Caco-2 (cell line): Measurements from ENCODE around the gene GOLM1. TPM values are rescaled to one million over a fixed set of nuclear protein-coding genes. Genes with fewer than 3 reads are reported as not detected.

Experiments
- BruUV-seq: library from RNA; stranded (reverse); fragments of 400-500 nt; replicated peaks from 2 replicates; lab custom pipeline; 2021; lab: Mats Ljungman, UMichigan
- CTCF ChIA-PET: fragments of 300-600 bp; sonication (Branson Sonifier 250); formaldehyde crosslinking; loops from one replicate; lab custom pipeline; 2022; ENCODE audit warnings: antibody characterized with exemption; lab: Charles Lee
- POLR2A ChIA-PET: fragments of 300-600 bp; sonication (Branson Sonifier 250); formaldehyde crosslinking; loops from one replicate; lab custom pipeline; 2022; ENCODE audit warnings: antibody characterized with exemption; lab: Charles Lee
- DNase-seq, 2 experiments: peaks; one replicate each; pipeline versions ENCODE4 v3.0.0 to v3.0.0-alpha.2; 2020 to 2022
- H3K27me3 ChIP-seq: replicated peaks from 2 replicates; pipeline ENCODE4 v1.6.0; 2011; ENCODE audit warnings: low read length; ENCODE audit not compliant: control insufficient read depth, insufficient read depth
- H3K36me3 ChIP-seq: 2 replicates; pipeline ENCODE4 v1.5.1; 2011; ENCODE audit warnings: low read length; ENCODE audit not compliant: control insufficient read depth, insufficient read depth
- H3K4me1 ChIP-seq: fragments of 250-450 bp; sonication (Bioruptor Pico); 2 replicates; pipeline ENCODE4 v1.5.1; 2020; ENCODE audit warnings: mild to moderate bottlenecking
- H3K4me3 ChIP-seq: 2 replicates; pipeline ENCODE4 v1.5.1; 2011; ENCODE audit warnings: low read depth, mild to moderate bottlenecking, control low read depth, low read length
- H3K9me3 ChIP-seq: fragments of 250-450 bp; sonication (Bioruptor Pico); 2 replicates; pipeline ENCODE4 v1.5.1; 2020; ENCODE audit warnings: mild to moderate bottlenecking, moderate library complexity
- H3K27ac Mint-ChIP-seq: one replicate; pipeline ENCODE4 v1.8.0; 2022; ENCODE audit warnings: mixed read lengths; ENCODE audit not compliant: unreplicated experiment
- H3K27me3 Mint-ChIP-seq: one replicate; pipeline ENCODE4 v1.8.0; 2022; ENCODE audit warnings: mixed read lengths; ENCODE audit not compliant: insufficient read depth, unreplicated experiment
- H3K36me3 Mint-ChIP-seq: one replicate; pipeline ENCODE4 v1.8.0; 2022; ENCODE audit warnings: mild to moderate bottlenecking, mixed read lengths; ENCODE audit not compliant: insufficient read depth, unreplicated experiment
- H3K4me1 Mint-ChIP-seq: one replicate; pipeline ENCODE4 v1.8.0; 2022; ENCODE audit warnings: low read depth, mixed read lengths; ENCODE audit not compliant: unreplicated experiment
- H3K4me3 Mint-ChIP-seq: one replicate; pipeline ENCODE4 v1.8.0; 2022; ENCODE audit warnings: mild to moderate bottlenecking, moderate library complexity, mixed read lengths; ENCODE audit not compliant: unreplicated experiment
- H3K9me3 Mint-ChIP-seq: one replicate; pipeline ENCODE4 v1.8.0; 2022; ENCODE audit warnings: mixed read lengths; ENCODE audit not compliant: unreplicated experiment
- intact Hi-C: fragments of 100-400 bp; cut with micrococcal nuclease; formaldehyde crosslinking; loops from one replicate; pipeline ENCODE4 v1.10.0; 2022; ENCODE audit not compliant: unreplicated experiment
- total RNA-seq: library from RNA; stranded (reverse); gene quantifications from 2 replicates; pipeline ENCODE4 v1.2.3, GENCODE V29; 2022
- TF ChIP-seq, protein P1 (sequence below), 2 experiments: fragments of 200-600 bp in 1 of 2; IDR thresholded peaks; 1 replicate in 1 of 2; 2 replicates in 1 of 2; pipeline versions ENCODE4 v1.5.1 to v1.8.0; 2011 to 2022; ENCODE audit warnings: antibody characterized with exemption in 1 of 2, control low read depth in 1 of 2, inconsistent platforms in 1 of 2, low read depth in 1 of 2, low read length in 1 of 2, mild to moderate bottlenecking in 1 of 2, moderate library complexity in 1 of 2; ENCODE audit not compliant: insufficient read depth in 1 of 2, severe bottlenecking in 1 of 2, unreplicated experiment in 1 of 2

GOLM1 gene
- total RNA-seq, 1 experiment from 2014 or later: 53.6 TPM

GRCh38 chr9:86134361-86134760 lies 35.0 kb upstream of the GOLM1 start:
- Histone ChIP-seq H3K27me3 (no peaks in the 10 kb centered on the region), H3K4me1 (no peaks in the 10 kb centered on the region), H3K9me3 (no peaks in the 10 kb centered on the region), H3K4me3 (no peak overlapping the region), H3K36me3 (no peaks in the 10 kb centered on the region)
- ChIA-PET CTCF (no interaction called here), POLR2A (no interaction called here)
- H3K4me1 Mint-ChIP-seq: no peaks in the 10 kb centered on the region
- H3K4me3 Mint-ChIP-seq: no peak overlapping the region
- DNase-seq: no peak
- no peak overlapping the region for H3K27ac Mint-ChIP-seq
- intact Hi-C loops: no loop called here
- H3K36me3 Mint-ChIP-seq: peaks cover 4% of the 10 kb centered on the region
- TF ChIP-seq, protein P1, sequence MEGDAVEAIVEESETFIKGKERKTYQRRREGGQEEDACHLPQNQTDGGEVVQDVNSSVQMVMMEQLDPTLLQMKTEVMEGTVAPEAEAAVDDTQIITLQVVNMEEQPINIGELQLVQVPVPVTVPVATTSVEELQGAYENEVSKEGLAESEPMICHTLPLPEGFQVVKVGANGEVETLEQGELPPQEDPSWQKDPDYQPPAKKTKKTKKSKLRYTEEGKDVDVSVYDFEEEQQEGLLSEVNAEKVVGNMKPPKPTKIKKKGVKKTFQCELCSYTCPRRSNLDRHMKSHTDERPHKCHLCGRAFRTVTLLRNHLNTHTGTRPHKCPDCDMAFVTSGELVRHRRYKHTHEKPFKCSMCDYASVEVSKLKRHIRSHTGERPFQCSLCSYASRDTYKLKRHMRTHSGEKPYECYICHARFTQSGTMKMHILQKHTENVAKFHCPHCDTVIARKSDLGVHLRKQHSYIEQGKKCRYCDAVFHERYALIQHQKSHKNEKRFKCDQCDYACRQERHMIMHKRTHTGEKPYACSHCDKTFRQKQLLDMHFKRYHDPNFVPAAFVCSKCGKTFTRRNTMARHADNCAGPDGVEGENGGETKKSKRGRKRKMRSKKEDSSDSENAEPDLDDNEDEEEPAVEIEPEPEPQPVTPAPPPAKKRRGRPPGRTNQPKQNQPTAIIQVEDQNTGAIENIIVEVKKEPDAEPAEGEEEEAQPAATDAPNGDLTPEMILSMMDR (IDR thresholded peaks at IDR 0.05; ENCODE audit: insufficient read depth in 1 of 2, low read depth in 1 of 2, low read length in 1 of 2, severe bottlenecking in 1 of 2, unreplicated experiment in 1 of 2): no peak
- no peaks in the 10 kb centered on the region for H3K27me3 Mint-ChIP-seq
- no TSS peak for BruUV-seq
- no peaks in the 10 kb centered on the region for H3K9me3 Mint-ChIP-seq

GRCh38 chr9:86128235-86128822 lies 29.0 kb upstream of the GOLM1 start:
- ChIA-PET CTCF (no interaction called here), POLR2A (no interaction called here)
- Mint-ChIP-seq H3K36me3 (peaks cover 4% of the 10 kb centered on the region), H3K4me3 (no peak overlapping the region), H3K27ac (no peak overlapping the region), H3K4me1 (no peaks in the 10 kb centered on the region), H3K9me3 (no peaks in the 10 kb centered on the region), H3K27me3 (no peaks in the 10 kb centered on the region)
- no TSS peak for BruUV-seq
- Histone ChIP-seq H3K9me3 (no peaks in the 10 kb centered on the region), H3K4me1 (peaks cover 13% of the 10 kb centered on the region), H3K27me3 (no peaks in the 10 kb centered on the region), H3K36me3 (no peaks in the 10 kb centered on the region), H3K4me3 (no peak overlapping the region)
- intact Hi-C loops: loop anchor here (5.0 kb wide), 1 partner anchor 36 kb away; no protein-coding TSS in a partner anchor
- no peak for DNase-seq
- TF ChIP-seq, protein P1 (IDR thresholded peaks at IDR 0.05; ENCODE audit: insufficient read depth in 1 of 2, low read depth in 1 of 2, low read length in 1 of 2, severe bottlenecking in 1 of 2, unreplicated experiment in 1 of 2): no peak

DNA sequence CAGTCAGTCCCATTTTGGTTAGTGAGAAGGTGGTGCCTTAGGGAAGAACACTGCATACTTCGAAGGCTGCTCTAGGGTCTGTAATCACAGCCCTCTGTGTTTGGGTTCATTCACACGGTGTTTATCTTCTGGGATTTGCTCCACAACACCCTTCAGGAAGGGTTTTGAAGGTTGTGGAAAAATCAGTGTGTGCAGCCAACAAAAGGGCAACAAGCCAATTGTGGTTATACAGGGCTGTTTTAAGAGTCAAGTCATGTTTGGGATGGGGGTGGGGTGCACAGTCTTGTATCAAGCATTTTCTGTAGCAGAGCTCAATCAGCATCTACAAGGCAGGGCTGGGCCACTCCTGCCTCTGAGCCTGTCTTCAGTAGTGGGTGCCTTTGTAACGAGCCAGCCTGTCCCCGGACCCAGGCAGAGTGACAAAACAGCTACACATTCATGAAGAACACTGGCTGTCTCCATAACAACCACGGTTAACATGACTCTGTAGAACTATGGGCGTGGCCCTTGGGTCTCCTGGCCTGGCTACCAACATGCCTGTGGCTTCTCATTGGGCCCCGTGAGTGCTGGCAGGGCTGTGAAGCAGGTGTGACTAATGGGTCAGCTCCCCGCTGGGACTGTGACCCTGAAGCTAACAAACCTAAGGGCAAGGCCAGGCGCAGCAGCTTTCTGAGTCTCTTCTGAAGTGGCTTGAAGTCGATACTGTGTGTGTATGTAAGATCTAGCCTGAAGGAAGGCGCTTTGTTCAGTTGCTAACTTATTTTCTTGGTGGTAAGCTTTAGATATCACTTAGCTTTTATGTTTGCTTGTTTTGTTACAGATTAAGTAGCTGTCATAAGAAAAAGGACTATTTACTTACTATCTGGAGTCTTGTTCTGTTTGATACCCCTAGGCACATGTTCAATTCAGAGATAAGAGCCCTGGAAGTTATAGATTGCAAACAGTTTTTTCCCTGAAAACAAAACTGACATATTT lies 27.9 kb upstream of the GOLM1 start:
- H3K36me3 Mint-ChIP-seq: peaks cover 4% of the 10 kb centered on the region
- Histone ChIP-seq H3K27me3 (no peaks in the 10 kb centered on the region), H3K4me3 (no peak overlapping the region), H3K9me3 (no peaks in the 10 kb centered on the region), H3K36me3 (no peaks in the 10 kb centered on the region), H3K4me1 (peaks cover 13% of the 10 kb centered on the region)
- H3K27me3 Mint-ChIP-seq: no peaks in the 10 kb centered on the region
- no TSS peak for BruUV-seq
- H3K27ac Mint-ChIP-seq: peak overlapping the region; percentile 62
- H3K4me3 Mint-ChIP-seq: peak overlapping the region; percentile 37
- ChIA-PET CTCF (interaction anchor here (0.6 kb wide), 1 partner anchor 28 kb away, joined by 3 read pairs; the partner anchor contains the start of gene GOLM1), POLR2A (interaction anchor here (0.6 kb wide), 1 partner anchor 17 kb away, joined by 3 read pairs; no protein-coding TSS in a partner anchor)
- peak; percentile 81 to 91 for DNase-seq
- H3K4me1 Mint-ChIP-seq: no peaks in the 10 kb centered on the region
- intact Hi-C loops: loop anchor here (2.0 to 5.0 kb wide), 2 partner anchors 14 to 35 kb away; no protein-coding TSS in a partner anchor
- TF ChIP-seq, protein P1 (IDR thresholded peaks at IDR 0.05; ENCODE audit: insufficient read depth in 1 of 2, low read depth in 1 of 2, low read length in 1 of 2, severe bottlenecking in 1 of 2, unreplicated experiment in 1 of 2): no peak
- no peaks in the 10 kb centered on the region for H3K9me3 Mint-ChIP-seq
